22Rv1 (cell line): ENCODE results near the gene MAGEA1.

Experiments
- H3K27ac ChIP-seq: fragments of 450-650 bp; 2 replicates; pipeline ENCODE4 v1.5.1; 2017
- CTCF ChIP-seq: fragments of 450-650 bp; IDR thresholded peaks from 2 replicates; pipeline ENCODE4 v1.5.1; 2017; ENCODE audit warnings: mild to moderate bottlenecking
- ZFX ChIP-seq: fragments of 450-650 bp; IDR thresholded peaks from 2 replicates; pipeline ENCODE4 v1.6.1; 2017; ENCODE audit warnings: antibody characterized with exemption, borderline replicate concordance

The MAGEA1 gene

GRCh38 chrX:153181822-153182221, 2.7 kb downstream of the MAGEA1 start:
- no peak overlapping the region for H3K27ac ChIP-seq
- TF ChIP-seq ZFX, result no peak

GRCh38 chrX:153184787-153185186, 5.7 kb downstream of the MAGEA1 start:
- TF ChIP-seq CTCF (no peak), ZFX (no peak)
- no peak overlapping the region for H3K27ac ChIP-seq

- no peak overlapping the region for H3K27ac ChIP-seq
- TF ChIP-seq CTCF (no peak), ZFX (no peak)
These were observed 11.3 kb downstream of the MAGEA1 start for GRCh38 chrX:153190381-153190780.

GRCh38 chrX:153200462-153200861, 21.4 kb downstream of the MAGEA1 start:
- TF ChIP-seq ZFX, result no peak
- TF ChIP-seq CTCF, result no peak
- H3K27ac ChIP-seq, result no peak overlapping the region

GRCh38 chrX:153206425-153207046, 27.5 kb downstream of the MAGEA1 start:
- H3K27ac ChIP-seq, result no peak overlapping the region
- TF ChIP-seq ZFX, result no peak
- TF ChIP-seq CTCF, result no peak

GRCh38 chrX:153209347-153209746, 30.3 kb downstream of the MAGEA1 start:
- TF ChIP-seq CTCF (no peak), ZFX (no peak)

GRCh38 chrX:153214934-153215333, 35.9 kb downstream of the MAGEA1 start:
- H3K27ac ChIP-seq, result no peak overlapping the region
- no peak for TF ChIP-seq ZFX
- no peak for TF ChIP-seq CTCF

More at GRCh38 chrX:153209347-153209746, 30.3 kb downstream of the MAGEA1 start:
- H3K27ac ChIP-seq, result no peak overlapping the region

GRCh38 chrX:153216926-153217325, 37.8 kb downstream of the MAGEA1 start:
- no peak for TF ChIP-seq CTCF
- TF ChIP-seq ZFX, result no peak
- no peak overlapping the region for H3K27ac ChIP-seq
